HG03432 (cell line): ENCODE measurements around the gene FREM1.
A peak's percentile ranks its signal among the peaks of the same experiment; 100 is the strongest.

Experiments used
- ATAC-seq: cut with Tn5 transposase; IDR thresholded peaks from one replicate; pipeline ENCODE4 v1.9.1; 2021; ENCODE audit warnings: mild to moderate bottlenecking, moderate library complexity; ENCODE audit not compliant: unreplicated experiment

FREM1 gene

DNA sequence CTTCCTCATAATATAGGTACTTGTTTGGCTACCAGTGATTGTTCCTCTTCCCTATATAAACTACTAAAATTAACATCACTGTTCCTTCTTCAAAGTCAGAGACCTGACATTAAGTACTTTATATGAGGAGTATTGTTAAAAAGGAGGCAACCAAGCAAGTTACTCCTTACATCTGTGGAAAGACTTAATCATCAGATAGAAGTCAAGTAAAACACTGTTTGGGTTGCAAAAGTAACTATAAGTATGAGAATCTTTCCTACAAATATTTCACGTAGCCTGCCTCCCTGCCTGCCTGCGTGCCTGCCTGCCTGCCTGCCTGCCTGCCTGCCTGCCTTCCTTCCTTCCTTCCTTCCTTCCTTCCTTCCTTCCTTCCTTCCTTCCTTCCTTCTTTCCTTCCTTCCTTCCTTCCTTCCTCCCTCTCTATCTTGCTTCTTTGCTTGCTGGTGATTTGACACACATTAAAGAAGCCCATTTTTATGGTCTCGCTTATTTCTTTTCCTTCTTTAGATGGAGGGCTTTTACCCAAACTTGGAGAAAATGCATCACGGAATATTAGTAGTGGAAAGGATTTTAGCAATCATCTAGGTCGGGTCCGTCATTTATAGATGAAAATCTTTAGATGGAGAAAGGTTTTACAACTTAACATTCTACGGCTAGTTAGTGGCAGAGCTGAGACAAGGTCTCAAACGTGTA, 190.9 kb downstream of the FREM1 start:
- no peak for ATAC-seq

- ATAC-seq, result no peak
Observed at GRCh38 chr9:14715102-14715501, 195.1 kb downstream of the FREM1 start.

DNA sequence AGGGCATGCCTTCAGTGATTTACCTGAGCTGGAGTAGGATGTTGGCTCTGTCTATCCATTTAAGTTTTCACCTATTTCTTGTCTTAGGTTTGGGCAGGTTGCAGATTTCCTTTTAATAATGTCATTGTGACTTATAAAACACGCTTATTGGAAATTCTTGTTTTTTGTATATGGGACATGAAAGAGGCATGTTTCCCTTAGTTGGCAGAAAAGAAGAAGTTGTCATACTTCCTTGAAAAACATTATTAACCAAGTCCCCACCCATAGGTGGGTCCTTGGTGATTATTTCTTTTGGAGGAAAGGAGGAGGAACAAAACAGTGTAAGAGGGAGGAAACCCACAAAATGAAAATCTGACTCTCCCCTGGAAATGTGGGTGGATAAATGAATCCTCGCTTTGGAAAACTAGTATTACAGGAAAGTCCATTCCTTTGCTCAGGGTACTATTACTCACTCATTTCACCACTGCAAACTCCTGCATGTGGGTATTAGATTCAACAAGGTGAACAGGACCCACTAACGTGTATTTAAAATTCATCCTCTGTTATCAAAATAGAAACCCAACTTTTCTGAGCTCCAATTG, 197.0 kb downstream of the FREM1 start:
- ATAC-seq, result no peak

DNA sequence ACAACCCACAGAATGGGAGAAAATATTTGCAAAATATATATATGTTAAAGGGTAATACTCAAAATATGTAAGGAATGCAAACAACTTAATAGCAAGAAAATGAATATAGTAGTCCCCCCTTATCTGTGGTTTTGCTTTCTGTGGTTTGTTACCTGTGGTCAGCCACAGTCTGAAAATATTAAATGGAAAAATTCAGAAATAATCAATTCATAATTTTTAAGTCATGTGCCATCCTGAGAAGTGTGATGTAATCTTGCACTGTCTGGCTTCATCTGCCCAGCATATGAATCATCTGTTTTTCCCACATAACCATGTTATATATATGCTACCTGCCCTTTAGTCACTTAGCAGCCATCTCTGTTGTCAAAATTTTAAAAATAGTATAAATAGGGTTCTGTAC, 199.4 kb downstream of the FREM1 start:
- no peak for ATAC-seq

DNA sequence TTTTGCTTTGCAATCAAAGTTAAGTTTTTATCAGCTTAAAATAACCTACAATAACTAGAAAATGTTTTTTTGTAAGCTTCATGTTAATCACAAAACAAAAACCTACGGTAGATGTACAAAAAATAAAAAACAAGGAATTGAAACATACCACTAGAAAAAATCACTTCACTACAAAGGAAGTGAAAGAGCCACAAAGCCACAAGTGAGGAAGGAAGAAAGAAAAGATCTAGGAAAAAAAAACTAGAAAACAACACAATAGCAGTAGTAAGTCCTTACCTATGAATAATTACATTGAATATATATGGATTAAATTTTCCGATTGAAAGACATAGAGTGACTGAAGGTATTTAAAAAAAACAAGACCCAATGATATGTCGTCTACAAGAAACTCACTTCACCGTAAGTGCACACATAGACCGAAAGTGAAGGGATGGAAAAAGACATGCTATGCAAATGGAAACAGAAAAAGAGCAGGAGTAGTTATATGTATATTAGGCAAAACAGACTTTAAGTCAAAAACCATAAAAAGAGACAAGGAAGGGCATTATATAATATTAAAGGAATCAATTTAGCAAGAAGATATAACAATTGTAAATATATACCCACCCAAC, 203.6 kb downstream of the FREM1 start:
- peak; percentile 83 for ATAC-seq

GRCh38 chr9:14705079-14705478, 205.1 kb downstream of the FREM1 start:
- no peak for ATAC-seq

- no peak for ATAC-seq
Observed at GRCh38 chr9:14704281-14704680, 205.9 kb downstream of the FREM1 start.

GRCh38 chr9:14702200-14702720, 208.0 kb downstream of the FREM1 start:
- ATAC-seq, result no peak

DNA sequence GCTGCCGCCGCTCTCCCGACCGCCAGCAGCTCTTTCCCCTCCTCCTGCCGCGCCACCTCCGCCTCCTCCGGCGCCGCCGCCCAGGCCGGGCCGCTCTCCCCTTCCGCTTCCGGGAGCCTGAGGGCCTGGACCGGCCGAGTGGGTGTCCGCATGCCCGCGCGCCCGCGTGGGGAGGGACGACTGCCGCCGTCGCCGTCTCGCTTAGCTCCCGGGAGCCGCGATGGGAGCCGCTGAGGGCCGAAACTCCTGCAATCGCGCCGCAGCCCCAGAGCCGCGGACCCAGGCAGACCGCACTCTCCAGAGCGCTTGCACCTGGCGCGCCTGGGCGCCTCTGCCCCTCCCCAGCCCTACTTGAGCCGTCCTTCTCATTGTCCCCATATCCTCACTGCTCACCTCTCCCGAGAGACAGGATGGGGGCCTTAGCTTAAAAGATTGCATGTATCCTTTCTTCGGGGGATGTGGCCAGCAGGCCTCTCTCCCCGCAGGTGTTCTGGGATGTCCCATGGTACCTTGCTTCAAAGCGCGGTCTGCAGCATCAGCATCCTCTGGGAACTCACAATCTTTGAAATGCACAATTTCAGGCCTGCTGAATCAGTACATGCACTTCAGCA, 216.9 kb downstream of the FREM1 start, which contains the start of gene ZDHHC21:
ZDHHC21 (minus strand) TSS at position 182 of the 611 bp plus-strand sequence. CDS start 19,092 bp downstream, outside the sequence.
- peak; percentile 88 for ATAC-seq

DNA sequence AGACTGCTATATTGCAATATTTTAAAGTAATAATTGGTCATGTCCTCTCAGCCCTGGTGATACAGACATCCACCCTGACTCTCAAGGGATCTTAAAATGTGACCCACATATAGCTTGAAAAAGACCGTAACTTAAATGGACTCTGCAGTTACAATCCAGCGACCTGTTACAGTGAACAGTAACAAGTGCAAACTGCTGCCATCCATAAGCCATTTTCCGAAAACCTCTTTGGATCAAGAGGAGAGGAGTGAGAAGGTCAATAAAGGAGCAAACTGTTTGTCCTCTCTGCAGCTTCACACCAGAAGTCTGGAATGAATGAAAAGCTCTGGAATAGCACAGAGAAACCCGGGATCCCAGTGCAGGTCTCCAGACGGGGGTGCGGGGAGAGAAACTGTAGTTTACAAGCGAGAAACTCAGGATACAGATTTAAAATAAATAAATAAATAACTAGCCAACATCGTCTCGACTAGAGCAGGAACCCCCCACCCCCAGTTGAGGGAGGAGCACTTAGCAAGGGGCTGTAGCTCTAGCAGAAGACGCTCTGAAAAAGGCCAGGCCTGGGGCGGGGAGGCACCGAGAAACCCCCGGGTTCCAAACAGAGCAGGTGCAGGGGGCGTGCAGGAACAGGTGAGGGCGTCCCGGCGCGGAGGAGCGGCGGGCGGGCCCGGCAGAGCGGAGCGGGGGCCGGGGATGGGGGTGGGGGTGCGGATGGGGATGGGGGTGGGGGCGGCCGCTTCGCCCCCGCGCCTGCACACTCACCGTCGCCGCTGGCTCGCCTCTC, 217.6 kb downstream of the FREM1 start:
- peak; percentile 40 for ATAC-seq

GRCh38 chr9:14690948-14691730, 219.1 kb downstream of the FREM1 start:
- no peak for ATAC-seq

DNA sequence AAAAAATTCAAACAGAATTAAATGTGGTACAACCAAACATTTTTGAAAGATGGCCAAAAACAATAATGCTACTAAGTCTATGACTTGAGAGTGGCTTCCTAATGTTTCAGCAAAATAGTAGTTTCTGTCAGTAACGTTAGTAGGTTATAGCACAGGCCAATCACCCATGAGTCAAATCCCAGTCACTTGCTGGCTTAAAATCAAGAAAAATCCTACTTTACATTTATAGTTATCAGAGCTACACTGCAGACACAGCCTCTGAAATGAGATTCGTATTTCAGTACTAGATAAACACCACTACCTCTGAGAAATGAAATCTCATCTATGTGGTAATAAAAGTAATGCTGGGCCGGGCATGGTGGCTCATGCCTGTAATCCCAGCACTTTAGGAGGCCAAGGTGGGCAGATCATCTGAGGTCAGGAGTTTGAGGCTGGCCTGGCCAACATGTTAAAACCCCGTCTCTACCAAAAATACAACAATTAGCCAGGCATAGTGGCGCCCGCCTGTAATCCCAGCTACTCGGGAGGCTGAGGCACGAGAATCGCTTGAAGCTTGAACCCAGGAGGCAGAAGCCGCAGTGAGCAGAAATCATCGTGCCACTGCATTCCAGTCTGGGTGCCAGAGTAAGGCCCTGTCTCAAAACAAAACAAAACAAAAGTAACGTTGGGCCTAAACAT, 223.0 kb downstream of the FREM1 start:
- no peak for ATAC-seq

GRCh38 chr9:14686168-14686567, 224.1 kb downstream of the FREM1 start:
- no peak for ATAC-seq
